HCEC 1CT (cell line): ENCODE data around the gene ADAM23.

Experiments
- DNase-seq: peaks from one replicate; pipeline ENCODE4 v3.0.0-alpha.2; 2017

ADAM23 gene

DNA sequence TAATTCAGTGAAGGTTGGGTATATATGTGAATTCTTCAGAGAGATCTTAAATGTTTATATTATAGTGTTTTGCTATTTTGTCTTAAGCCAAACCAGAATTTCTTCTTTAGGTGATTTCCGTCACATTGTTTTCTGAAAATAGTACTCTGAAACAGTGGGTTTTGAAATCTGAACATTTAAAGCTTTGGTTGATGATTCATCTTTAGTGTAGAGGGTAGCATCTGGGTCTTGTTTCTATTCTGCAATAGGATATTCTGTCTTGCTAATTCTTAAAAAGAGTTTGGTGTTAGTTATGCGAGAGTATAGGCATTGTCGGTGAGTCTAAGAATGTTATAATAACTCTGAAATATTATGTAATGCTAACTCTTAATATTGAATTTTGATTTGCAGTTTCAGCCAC, 129.4 kb downstream of the ADAM23 start:
- DNase-seq: no peak

DNA sequence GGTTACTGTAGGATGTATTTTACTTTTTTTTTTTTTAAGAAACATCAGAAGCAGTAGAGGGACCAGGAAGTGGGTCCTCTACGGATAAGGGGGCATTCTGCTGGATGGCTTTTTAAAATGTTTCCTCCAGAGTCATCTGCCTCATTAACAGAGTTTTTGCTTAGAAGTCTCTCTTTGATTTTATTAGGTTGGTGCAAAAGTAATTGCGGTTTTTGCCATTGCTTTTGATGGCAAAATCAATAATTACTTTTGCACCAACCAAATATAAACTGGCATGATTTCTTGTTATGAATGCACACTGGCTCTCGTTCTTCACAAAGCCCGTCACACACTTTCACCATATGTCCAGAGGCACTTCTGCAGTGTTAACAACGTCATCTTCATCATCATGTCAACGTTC, 130.5 kb downstream of the ADAM23 start:
- no peak for DNase-seq

DNA sequence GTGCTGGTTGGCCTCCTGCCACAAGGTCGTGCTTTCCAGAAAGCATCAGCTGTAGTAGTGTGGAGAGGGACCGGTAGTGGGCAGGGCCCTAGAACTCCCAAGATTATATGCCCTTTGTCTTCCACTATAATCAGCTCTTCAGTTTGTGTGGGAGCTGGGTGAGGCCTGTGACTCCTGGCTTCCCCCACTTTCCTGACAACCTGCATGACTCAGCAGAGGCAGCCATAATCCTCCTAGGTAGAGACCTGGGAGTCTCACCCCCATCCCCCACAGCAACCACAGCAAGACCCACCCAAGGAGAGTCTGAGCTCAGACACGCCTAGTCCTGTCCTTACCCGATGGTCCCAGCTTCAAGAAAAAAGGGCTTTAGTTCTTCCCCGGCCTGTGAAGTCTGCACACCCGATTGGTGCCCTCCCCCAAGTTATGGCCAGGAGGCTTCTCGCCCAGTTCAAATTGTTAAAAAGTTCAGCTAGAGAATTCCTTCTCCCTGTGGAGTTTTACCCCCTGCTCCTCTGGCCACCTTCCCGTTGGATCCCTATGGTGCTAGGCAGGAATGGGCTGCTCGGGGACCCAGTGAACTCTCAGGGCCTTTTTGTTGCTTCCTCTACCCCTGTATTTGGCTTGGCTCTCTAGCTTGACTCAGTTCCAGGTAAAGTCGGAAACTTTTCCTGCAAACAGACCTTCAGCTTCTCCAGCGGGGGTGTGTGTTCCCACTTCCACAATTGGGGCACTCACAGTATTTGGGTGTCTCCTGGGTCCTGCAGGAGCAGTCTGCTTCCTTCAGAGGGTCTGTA, 141.2 kb downstream of the ADAM23 start:
- DNase-seq: no peak

DNA sequence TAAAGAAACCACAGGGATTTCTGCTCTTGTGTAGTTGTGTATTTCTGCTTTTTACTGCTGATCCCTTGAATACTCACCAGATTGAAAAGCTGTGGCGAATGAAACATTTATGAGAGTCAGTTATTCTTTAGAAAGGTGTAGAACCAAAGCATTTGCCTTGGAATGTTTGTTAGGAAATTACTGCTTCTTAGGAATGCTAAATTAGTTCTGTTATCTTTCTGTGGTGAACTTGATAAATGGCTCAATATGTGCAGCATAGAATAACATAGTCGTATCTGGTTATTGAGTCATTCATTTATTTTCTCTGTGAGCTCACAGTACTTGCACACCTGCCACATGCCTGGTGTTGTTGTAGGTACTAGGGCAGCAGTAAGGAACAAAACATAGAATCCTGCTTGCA, 142.0 kb downstream of the ADAM23 start:
- DNase-seq: no peak

DNA sequence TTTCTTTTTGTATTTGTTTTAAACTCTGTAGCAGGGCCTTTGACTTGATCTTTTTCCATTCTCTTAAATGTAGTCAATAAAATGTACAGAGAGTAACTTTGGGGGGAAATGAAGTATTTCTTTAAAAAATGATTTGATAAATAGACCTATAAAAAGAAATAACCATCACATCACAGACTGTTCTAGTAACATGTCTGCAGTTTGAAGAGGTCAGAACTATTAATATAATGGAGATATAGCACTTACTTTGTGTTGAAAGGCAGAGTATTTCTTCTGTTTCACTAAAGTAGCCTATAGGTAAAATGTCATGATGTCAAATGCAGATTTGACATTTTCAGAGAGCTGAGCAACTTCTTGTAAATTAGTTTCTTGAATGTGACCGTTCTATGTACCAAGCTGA, 143.3 kb downstream of the ADAM23 start:
- DNase-seq: no peak

DNA sequence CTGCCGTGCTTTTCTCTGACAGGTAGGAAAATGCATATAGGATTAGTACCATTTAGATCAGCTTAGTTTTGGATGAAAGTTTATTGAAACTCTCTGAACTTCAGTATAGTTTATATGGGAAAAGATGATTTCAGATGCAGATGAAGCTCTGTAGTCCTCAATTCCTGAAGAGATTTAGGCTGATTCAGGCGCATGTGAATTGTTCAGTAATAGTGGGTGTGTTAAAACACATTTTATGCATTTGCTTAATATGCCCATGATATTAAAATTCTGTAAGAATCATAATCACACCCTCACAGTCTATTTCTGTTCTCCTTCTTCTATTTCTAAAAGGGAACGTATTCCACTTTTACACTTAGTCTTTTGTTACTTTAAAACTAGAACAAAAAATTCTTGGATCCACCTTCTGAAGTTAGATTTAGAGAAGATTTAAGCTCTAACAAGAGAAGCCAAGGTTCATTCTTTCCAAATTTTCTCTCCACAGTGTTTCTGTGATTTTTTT, 154.4 kb downstream of the ADAM23 start:
- DNase-seq: no peak

DNA sequence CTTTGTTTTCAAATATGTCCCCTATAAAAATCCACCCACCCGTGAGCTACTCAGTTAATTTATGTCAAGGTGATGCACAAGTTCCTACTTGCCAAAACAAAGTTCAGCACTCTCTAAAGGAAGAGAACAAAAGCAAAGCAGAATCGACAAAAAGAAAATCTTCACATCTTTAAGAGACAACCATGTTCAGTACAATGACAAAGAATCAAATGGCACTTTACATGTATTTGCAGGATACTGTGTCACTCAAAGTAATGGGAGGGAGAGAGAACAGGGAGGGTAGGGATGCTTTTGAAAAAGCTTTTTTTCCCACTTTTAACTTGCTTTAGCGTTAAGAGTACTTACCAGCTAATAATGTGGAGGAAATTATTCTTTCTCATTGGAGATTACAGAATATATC, 159.9 kb downstream of the ADAM23 start:
- DNase-seq: no peak

DNA sequence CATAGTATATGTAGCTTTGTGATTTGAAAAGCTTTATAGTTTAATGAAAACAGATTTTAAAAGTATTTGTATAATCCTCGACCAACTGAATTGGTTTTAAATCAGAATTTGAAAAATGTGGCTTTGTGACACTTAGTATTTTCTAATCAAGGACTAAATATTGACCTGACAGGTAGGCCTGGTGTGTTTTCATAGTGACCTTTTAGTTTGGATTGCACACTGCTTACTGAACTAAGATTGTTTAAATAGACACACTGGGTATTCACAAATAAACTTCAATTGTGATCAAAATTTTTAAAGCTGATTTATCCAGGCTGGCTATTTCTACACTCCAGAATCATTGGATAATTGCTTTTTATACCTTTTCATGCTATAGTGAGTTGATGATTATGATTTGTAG, 167.1 kb downstream of the ADAM23 start:
- no peak for DNase-seq

DNA sequence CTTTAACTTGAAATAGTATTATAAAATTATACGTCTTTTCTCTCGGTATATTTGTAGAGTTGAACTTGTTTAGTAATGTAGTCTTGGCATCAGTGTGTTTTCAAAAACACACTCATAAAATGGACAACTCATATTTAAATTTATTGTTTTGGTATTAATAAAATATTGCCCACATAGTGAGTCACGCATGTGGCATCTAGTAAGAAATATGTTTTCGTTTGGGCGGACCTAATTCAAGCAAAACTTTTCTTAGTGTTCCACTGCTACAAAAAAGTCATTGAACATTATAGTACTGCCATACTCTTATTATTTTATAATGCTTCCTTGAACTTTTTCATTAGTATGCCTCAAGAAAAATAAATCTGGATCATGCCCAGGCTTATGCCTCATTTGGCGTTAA, 167.9 kb downstream of the ADAM23 start:
- no peak for DNase-seq

DNA sequence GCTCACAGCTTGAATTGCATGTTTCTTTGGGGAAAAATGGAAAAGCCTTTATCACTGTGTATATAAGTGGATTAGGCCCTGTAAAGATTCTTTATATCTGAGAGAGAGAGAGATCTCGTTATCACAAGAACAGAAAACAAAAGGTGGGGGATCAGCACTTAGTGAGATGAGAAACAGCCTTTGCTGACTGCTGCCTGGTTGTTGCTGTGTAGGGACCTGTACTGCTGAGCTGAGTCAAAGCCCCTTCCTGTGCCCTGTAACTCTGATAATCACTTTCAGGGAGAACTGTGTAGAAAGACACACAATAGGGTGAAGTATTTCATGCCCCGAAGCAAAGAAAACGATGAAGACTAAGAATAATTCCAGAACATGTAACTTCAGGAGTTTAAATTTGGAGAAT, 168.4 kb downstream of the ADAM23 start:
- no peak for DNase-seq

DNA sequence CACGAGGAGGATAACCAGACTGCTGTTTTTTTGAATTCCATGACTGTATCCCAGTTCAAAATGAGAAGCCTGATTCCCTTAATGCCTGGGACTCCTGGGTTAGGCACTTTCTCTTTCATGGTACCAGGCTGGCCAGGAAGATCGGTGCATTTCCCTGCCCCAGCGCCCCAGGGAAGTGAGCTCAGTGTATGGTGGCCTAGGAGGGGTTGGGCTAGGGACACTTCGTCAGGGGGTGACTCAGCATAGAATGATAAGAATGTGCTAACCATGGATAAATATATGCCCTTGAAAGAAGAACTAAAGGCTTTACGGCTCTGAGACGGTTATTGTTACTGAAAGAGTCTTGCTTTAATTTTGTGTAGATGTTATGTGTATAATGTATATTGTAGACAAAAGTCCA, 171.5 kb downstream of the ADAM23 start:
- no peak for DNase-seq

DNA sequence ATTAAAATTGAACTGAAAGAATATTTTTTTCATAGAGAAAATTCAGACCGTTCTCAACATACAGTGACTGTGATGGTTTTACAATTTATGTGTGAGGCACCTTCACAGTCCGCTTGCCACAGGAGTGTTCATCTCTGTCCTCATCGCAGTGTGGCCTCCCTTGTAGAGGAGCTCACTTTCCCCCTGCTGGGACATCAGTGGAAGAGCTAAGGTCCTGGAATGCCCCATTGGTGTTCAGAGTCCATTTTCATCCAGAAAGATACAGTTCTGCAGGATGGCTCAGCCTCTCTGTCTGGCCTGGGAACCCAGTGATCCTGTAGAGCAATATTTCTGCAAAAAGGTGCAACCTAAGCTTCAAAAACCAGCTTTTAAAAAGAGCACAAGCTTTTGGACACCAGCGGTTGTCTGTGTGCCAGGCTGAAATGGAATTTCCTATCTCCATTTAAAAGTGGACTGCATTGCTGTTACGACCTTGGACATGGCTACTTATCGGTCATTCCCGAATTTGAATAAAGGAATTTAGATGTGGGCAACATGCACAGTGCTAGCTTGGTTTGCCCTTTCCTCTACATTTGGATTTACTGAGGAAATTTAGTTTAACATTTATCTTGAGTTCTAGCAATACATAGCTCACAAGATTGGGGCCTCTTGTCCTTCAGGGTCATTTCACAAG, 172.2 kb downstream of the ADAM23 start:
- no peak for DNase-seq

DNA sequence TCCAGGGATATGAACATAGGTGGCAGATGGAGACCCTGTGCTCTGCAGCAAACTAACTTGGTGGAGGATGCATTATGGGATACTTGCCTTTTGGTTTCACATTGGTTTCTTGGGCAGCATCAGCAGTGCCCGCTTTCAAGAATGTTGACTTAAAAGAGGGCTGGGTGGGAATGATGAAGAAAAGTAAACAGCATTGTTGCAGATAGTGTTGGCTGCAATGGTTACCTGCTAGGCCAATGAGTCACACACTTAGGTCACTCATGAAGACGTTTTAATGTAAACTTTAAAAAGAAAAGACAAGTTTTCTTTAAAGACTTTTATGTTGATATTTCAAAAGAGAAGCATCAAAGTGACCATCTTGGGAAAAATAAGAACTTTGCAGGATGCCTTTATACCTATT, 172.8 kb downstream of the ADAM23 start:
- DNase-seq: no peak

DNA sequence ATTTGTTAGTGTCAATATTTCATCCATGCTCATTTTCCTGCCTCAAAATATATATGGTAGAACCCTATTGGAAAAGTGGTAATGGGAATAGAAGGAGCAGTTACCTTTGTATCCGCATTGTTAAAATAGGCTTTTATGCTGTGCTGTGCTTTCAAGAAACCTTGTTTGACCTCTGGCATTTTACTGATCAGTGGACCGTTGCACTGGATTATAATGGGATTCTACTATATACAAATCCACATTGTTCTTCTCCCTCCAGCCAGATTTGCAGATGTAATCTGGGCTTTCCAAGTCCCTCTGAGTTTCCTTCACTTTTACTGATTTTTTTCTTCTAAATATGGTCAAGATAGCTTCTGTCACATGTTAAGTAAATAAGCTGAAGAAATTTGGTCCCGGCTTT, 175.7 kb downstream of the ADAM23 start:
- no peak for DNase-seq

DNA sequence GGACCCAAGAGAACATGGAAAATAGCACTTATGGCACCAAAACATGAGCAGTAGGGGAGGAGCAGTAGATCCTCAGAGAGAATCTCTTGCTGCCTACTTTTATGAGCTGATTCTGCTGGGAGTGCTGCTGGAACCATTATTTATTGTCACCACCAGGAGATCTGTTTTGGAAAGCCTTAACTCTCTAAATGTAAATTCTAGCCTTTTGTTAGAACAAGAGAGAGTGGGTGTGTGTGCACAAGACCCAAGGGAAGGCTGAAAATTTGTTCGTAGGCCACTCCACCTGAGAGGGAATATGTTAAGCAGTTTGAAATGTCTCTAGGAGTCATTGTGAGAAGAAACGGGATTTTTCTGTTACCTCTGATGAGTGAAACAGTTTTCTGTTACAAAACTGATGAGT, 182.8 kb downstream of the ADAM23 start:
- no peak for DNase-seq

DNA sequence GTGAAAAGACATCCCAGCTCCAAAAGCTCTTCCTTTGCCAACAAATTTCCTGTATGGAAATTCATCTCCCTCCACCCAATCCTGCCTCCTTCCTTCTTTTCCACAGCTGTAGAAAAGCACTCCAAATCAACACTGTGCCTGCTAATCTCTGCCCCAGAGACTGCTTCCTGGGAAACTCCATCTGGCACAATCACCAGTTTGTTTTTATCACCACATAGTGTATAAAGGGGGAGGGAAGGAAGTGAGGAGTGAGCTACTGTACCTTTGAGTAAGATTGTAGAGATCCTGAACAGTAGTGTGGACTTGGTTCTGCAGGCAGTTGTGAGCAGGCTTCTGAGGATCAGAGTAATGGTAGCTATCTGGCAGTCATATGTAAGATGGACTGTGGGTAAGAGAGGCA, 184.3 kb downstream of the ADAM23 start:
- no peak for DNase-seq

DNA sequence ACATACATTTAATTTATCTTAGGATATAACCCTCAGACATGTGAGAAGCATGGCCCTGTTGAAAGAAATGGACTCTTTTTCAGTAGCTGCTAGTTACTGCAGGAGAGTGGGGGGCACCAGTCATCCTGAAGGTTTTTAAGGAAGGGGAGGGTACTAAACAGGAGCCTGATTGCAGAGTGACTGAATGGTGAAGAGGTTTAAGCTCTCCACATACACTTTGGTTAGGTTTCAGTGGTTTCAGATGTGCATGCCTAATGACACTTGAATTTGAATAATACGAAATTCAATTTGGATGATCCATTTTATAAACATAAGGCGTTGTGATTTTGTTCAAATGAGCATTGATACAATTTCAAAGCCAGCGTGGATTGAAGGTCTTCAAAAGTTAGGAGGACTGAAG, 188.0 kb downstream of the ADAM23 start:
- no peak for DNase-seq

DNA sequence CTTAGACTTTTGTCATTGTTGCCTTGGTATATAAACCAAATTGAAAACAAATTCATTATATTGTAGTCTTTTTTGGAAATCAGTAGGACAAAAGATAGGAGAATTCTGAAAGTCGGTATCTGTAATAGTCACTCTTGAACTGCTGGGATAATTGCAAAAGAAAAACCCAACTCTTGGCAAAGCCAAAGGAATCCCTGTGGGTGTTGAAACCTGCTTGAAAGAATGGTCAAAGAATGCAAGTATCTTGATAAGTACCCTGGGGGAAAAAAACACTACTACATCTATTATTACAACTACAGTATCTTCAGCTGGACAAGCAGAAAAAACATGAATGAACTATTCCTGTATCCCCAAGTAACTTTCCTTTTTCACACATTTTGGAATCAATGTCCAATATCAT, 191.7 kb downstream of the ADAM23 start:
- DNase-seq: no peak

DNA sequence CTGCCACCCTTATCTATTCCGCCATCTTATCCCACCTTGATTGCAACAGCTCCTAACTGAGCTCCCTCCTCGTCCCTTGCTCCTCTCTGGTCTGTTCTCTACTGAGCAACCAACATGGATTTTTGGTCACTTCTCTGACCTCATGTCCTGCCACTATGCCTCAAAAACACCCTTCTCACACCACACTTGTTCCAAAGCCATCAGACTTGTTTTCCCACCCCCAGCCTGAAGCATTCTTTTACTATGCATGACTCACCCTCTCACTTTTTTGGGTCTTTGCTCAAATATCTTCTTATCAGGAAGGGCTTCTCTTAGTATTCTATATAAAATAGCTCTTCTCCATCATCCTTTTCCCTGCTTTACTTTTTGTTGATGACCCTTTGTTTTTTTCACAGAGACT, 196.3 kb downstream of the ADAM23 start:
- no peak for DNase-seq

DNA sequence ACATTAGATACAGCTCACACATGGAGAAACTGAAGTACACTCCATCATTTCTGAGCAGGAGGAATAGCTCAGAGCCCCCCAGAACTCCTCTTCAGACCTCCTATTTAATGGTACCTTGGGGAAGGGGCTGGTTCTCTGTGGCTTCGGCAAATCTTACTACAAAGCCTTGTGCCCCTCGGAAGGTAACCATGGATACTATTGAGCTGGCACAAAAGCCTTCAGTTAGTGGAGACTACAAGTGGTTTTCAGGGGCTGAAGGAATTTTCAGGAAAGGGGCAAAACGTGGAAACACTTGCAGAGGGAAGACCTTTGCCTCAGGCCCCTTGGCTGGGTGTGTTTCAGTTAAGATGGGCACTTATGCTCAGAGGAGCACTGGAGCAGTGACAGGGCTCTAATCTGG, 197.9 kb downstream of the ADAM23 start:
- DNase-seq: no peak

DNA sequence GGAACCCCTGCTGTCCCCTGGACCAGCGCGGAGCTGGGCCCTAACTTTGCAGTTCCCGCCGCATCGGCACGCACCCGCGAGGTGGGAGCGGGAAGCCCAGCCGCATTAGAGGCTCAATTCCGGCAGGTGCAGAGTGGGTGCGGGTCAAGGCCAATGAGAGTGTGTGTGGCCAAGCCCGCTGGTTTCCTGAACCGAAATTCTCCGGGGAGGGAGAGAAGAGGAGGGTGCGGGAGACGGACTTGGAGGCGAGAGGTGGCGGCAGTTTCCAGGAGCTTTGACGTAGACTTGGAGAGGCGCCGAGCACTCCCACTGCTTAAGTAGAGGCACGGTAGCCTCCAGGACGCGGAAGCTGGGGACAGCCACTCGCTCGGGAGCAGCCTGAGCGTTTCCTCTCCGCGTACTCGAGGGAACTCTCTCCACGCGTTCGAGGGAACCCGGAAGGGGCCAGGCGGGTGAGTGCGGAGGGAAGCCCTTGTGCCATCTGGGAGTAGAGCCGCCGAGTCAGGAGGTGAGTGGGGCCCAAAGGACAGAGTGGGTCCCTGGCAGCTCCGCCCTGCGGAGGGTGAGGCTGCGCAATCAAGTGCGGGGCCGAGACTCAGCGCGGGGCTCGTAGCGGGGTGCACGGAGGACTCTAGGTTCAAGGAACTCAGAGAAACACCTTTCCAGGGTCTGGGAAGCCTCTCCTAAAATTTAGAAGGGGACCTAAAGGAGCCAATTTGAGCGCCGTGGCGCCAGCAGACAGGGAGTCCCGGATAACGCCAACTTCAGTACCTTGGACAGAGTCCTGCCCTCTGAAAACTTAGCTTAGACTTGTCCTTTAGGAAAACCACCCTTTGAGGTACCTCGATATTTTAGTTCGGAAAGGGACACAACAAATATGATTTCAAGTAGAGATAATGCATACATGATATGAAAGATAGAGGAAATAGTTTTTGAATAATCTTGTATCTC, 199.0 kb downstream of the ADAM23 start, which contains the start of gene FAM237A:
Gene FAM237A, plus strand, starts transcription at position 413 of the 951 bp plus-strand sequence. CDS start 1,750 bp downstream, outside the sequence.
- DNase-seq: no peak

DNA sequence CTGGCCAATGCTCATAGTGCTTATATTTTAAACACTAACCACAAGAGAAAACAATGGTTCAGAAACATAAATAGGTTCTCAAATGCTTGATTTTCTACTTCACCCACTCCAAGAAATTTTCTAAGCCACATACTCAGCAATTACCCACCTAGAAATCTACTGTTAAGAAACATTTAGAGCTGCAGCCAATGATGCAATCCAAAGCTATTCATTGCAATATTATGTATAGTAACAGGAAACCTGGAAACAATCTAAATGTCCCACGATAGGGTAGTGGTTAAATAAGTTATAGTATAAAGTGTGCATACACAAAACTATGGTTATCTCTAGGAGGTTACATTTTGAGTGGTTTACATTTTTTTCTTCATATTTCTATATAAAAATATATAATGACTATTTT, 204.7 kb downstream of the ADAM23 start:
- DNase-seq: no peak

DNA sequence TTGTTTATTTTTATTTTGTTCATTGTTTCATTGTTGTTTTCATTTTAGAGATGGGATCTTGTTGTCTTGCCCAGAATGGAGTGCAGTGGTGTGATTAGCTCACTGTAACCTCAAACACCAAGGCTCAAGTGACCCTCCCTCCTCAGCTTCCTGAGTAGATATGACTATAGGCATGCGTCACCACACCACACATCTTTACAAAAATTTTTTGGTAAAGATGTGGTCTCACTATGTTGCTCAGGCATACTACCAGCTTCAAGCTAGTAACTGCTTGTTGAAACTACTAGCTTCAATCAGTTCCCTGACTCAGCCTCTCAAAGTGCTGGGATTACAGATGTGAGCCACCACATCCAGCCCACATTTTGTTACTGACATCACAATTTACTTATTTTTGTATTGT, 213.8 kb downstream of the ADAM23 start:
- DNase-seq: no peak
